RWPE2 (cell line): Measurements from ENCODE around the gene TMEM131L.

Source experiments
- ATAC-seq: fragments of 200-7000 bp; cut with Tn5 transposase; 3 replicates; pipeline ENCODE4 v1.9.1; 2021; ENCODE audit warnings: low read depth
- DNase-seq: peaks from one replicate; pipeline ENCODE4 v3.0.0-alpha.2; 2020; ENCODE audit warnings: low spot score
- H3K27ac ChIP-seq: fragments of 450-650 bp; 2 replicates; pipeline ENCODE4 v1.5.1; 2017; ENCODE audit warnings: mild to moderate bottlenecking; ENCODE audit not compliant: poor library complexity, severe bottlenecking
- H3K27me3 ChIP-seq: fragments of 250-450 bp; sonication (Bioruptor Pico); 2 replicates; pipeline ENCODE4 v1.5.1; 2021; ENCODE audit warnings: mild to moderate bottlenecking, moderate library complexity; ENCODE audit not compliant: insufficient read depth, poor library complexity, severe bottlenecking
- H3K36me3 ChIP-seq: fragments of 250-450 bp; sonication (Bioruptor Pico); 2 replicates; pipeline ENCODE4 v1.5.1; 2020; ENCODE audit warnings: low read depth, mild to moderate bottlenecking, moderate library complexity
- H3K4me1 ChIP-seq: fragments of 250-450 bp; sonication (Bioruptor Pico); 2 replicates; pipeline ENCODE4 v1.5.1; 2021; ENCODE audit warnings: mild to moderate bottlenecking, moderate library complexity; ENCODE audit not compliant: insufficient read depth, poor library complexity, severe bottlenecking
- H3K4me3 ChIP-seq: fragments of 250-450 bp; sonication (Bioruptor Pico); 2 replicates; pipeline ENCODE4 v1.5.1; 2021; ENCODE audit warnings: mild to moderate bottlenecking, moderate library complexity; ENCODE audit not compliant: severe bottlenecking
- H3K9me3 ChIP-seq: fragments of 250-450 bp; sonication (Bioruptor Pico); 2 replicates; pipeline ENCODE4 v1.5.1; 2021; ENCODE audit warnings: mild to moderate bottlenecking, moderate library complexity; ENCODE audit not compliant: severe bottlenecking
- TF ChIP-seq, protein P1 (sequence below): fragments of 450-650 bp; IDR thresholded peaks from one replicate; pipeline ENCODE4 v1.5.1; 2017; ENCODE audit warnings: mild to moderate bottlenecking, moderate library complexity; ENCODE audit not compliant: poor library complexity, severe bottlenecking

Gene TMEM131L

DNA sequence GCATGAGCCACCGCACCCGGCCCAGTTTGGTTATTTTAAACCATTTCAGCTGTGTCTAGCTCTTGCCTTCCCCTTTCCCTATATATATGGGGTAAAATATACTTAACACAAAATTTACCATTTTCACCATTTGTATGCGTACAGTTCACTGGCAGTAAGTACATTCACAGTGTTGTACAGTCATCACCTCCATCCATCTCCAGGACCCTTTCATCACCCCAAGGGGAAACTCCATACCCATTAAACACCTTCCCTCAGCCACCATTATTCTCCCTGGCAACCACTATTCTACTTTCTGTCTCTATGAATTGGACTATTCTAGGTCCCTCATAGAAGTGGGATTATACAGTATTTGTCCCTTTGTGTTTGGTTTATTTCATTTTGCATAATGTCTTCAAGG, 106.4 kb downstream of the TMEM131L start:
- Histone ChIP-seq H3K36me3 (no peaks in the 10 kb centered on the region; the same call in 1 of the 2 replicates), H3K4me3 (no peak overlapping the region), H3K27me3 (no peaks in the 10 kb centered on the region), H3K9me3 (no peaks in the 10 kb centered on the region), H3K4me1 (peaks cover 8% of the 10 kb centered on the region), H3K27ac (no peak overlapping the region)
- no peak for DNase-seq
- TF ChIP-seq, protein P1, sequence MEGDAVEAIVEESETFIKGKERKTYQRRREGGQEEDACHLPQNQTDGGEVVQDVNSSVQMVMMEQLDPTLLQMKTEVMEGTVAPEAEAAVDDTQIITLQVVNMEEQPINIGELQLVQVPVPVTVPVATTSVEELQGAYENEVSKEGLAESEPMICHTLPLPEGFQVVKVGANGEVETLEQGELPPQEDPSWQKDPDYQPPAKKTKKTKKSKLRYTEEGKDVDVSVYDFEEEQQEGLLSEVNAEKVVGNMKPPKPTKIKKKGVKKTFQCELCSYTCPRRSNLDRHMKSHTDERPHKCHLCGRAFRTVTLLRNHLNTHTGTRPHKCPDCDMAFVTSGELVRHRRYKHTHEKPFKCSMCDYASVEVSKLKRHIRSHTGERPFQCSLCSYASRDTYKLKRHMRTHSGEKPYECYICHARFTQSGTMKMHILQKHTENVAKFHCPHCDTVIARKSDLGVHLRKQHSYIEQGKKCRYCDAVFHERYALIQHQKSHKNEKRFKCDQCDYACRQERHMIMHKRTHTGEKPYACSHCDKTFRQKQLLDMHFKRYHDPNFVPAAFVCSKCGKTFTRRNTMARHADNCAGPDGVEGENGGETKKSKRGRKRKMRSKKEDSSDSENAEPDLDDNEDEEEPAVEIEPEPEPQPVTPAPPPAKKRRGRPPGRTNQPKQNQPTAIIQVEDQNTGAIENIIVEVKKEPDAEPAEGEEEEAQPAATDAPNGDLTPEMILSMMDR = no peak
- no peak for ATAC-seq

DNA sequence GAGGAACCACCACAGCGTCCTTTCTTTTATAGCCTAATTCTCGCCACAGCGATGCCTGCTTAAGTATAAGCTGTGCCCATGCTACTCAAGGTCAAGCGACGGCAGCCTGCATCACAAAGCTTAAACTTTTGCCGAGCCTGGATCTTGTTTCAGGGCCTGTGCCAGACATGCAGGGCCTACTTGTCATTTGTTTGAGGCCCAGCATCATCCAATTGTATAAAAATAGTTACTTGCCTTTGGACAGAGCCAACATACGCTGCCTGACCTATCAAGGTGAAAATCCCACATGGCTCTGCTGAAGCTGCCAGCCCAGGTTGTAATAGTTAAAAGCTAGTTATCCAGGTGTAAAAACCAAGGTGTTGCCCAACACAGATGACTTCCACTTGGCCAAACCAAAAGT, 107.1 kb downstream of the TMEM131L start:
- Histone ChIP-seq H3K36me3 (no peaks in the 10 kb centered on the region; the same call in 1 of the 2 replicates), H3K4me1 (peaks cover 8% of the 10 kb centered on the region), H3K9me3 (no peaks in the 10 kb centered on the region), H3K27me3 (no peaks in the 10 kb centered on the region), H3K27ac (no peak overlapping the region), H3K4me3 (no peak overlapping the region)
- DNase-seq (no peak), ATAC-seq (no peak)
- TF ChIP-seq, protein P1 = no peak

DNA sequence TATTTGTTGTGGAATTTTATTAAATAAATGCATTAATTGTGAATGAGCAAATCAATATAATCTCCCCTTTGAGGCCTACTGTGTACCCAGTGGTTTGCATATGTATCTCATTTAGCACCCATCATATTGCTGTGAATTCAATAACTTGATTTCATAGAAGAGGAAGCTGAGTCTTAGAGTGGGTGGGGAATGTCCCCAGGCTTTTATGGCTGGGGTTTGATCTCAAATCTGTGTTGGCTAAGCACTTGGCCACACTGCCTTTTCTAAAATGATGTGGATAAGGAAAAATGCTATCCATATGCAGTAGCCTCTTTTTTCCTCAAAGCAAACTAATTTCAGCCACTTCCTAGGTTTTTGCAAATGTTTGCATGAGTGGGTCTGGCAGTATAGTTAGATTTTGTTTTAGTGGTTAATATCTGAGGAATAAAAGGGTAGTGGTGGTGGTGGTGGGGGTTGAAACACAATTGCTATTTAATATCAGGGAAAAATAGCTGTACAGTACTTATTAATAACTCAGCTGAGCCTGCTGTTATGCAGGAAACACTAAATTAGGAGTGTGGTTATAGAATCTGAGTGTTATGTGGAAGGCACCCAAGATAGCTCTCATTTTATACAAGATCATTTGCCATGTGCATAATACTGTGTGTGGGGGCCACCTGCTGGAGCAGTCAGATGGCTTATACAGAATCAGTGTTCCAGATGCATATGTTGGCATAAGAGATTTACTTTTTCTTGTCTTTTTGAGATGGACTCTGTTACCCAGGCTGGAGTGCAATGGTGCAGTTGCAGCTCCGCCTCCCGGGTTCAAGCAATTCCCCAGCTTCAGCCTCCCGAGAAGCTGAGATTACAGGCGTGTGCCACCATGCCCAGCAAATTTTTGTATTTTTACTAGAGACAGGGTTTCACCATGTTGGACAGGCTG, 108.0 kb downstream of the TMEM131L start:
- DNase-seq (no peak), ATAC-seq (peak; percentile 95)
- Histone ChIP-seq H3K27ac (no peak overlapping the region), H3K4me3 (no peak overlapping the region), H3K9me3 (no peaks in the 10 kb centered on the region), H3K36me3 (no peaks in the 10 kb centered on the region; the same call in 1 of the 2 replicates), H3K4me1 (peaks cover 8% of the 10 kb centered on the region), H3K27me3 (no peaks in the 10 kb centered on the region)
- TF ChIP-seq, protein P1 = peak; percentile 88

DNA sequence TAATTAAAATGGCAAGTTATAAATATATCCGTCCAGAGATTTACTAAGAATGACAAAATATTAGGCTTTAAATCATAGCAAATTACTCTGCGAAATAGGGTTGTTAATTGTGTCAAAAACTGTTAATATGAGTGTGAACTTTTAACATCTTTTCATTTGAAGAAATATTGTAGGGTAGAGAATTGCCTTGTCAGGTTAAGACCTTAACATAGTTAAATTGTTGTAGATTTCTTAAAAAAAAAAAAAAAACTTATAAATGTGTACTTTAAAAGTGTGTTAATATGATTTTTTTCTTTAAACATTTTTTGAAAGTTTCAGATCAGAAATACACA, 110.2 kb downstream of the TMEM131L start:
- no peak for DNase-seq
- H3K36me3 ChIP-seq = no peaks in the 10 kb centered on the region; the same call in 1 of the 2 replicates
- H3K4me1 ChIP-seq = peaks cover 8% of the 10 kb centered on the region
- TF ChIP-seq, protein P1 = peak; percentile 53
- no peak overlapping the region for H3K27ac ChIP-seq
- no peaks in the 10 kb centered on the region for H3K9me3 ChIP-seq
- ATAC-seq = no peak
- H3K4me3 ChIP-seq = no peak overlapping the region
- H3K27me3 ChIP-seq = no peaks in the 10 kb centered on the region

DNA sequence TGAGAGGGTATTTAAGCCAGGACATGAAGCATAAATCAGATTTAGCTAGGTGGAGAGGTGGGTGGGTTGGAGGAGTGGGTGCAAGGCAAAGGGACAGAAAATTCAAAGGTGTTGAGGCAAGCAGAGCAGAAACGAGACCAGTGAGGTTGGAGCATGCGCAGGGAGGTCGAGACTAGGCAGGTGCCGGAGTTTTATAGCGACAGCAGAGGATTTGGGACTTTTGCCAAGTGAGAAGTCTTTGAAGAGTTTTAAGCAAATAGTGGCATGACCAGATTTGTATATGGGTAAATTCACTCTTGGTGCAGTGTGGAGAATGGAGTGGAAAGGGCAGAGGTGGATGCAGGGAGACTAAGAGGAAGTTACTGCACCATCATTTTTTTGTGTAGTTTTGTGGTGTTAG, 110.9 kb downstream of the TMEM131L start:
- DNase-seq = no peak
- ATAC-seq = no peak
- no peaks in the 10 kb centered on the region for H3K9me3 ChIP-seq
- no peaks in the 10 kb centered on the region for H3K27me3 ChIP-seq
- no peak overlapping the region for H3K27ac ChIP-seq
- TF ChIP-seq, protein P1 = no peak
- H3K4me3 ChIP-seq = no peak overlapping the region
- H3K4me1 ChIP-seq = peaks cover 8% of the 10 kb centered on the region
- H3K36me3 ChIP-seq = no peaks in the 10 kb centered on the region; the same call in 1 of the 2 replicates
